HepG2 (cell line): ENCODE results near the gene MISP3. TPM values are rescaled to one million over a fixed set of nuclear protein-coding genes. Genes with fewer than 3 reads are reported as not detected.
A peak's percentile ranks its signal among the peaks of the same experiment; 100 is the strongest.

Experiments used
- BCL6 ChIP-seq: IDR thresholded peaks from 2 replicates; pipeline ENCODE4 v1.6.1; 2016; ENCODE audit warnings: missing genetic modification reagents, missing compliant biosample characterization
- ESRRA ChIP-seq: sonication (generic); formaldehyde crosslinking; IDR thresholded peaks from 2 replicates; pipeline ENCODE4 v1.5.1; 2020; ENCODE audit warnings: mild to moderate bottlenecking, low read depth, missing genetic modification reagents
- GTF3A ChIP-seq: sonication (generic); formaldehyde crosslinking; conservative IDR thresholded peaks from 2 replicates; pipeline ENCODE4 v1.4.0; 2020; ENCODE audit warnings: mild to moderate bottlenecking, missing genetic modification reagents
- IRF2 ChIP-seq: IDR thresholded peaks from 2 replicates; pipeline ENCODE4 v1.6.1; 2018; ENCODE audit warnings: missing genetic modification reagents, missing compliant biosample characterization
- JUN ChIP-seq: sonication (generic); formaldehyde crosslinking; IDR thresholded peaks from 2 replicates; pipeline ENCODE4 v1.4.0; 2020; ENCODE audit warnings: mild to moderate bottlenecking, missing genetic modification reagents
- NCOR1 ChIP-seq: fragments of 200-600 bp; sonication (generic); IDR thresholded peaks from 2 replicates; pipeline ENCODE4 v1.7.0; 2017; ENCODE audit warnings: antibody characterized with exemption, low read length, borderline replicate concordance
- NFIB ChIP-seq: sonication (generic); formaldehyde crosslinking; IDR thresholded peaks from 2 replicates; pipeline ENCODE4 v1.9.0; 2021; ENCODE audit warnings: missing genetic modification reagents, mild to moderate bottlenecking, borderline replicate concordance
- PBX2 ChIP-seq: IDR thresholded peaks from 2 replicates; pipeline ENCODE4 v1.6.1; 2016; ENCODE audit warnings: control low read depth
- PPARG ChIP-seq: conservative IDR thresholded peaks from 2 replicates; pipeline ENCODE4 v1.6.1; 2016; ENCODE audit warnings: missing biosample characterization, missing genetic modification reagents
- SIN3B ChIP-seq: fragments of 150-350 bp; IDR thresholded peaks from 2 replicates; pipeline ENCODE4 v1.6.1; 2014; ENCODE audit warnings: low read length
- SIX1 ChIP-seq: sonication (generic); formaldehyde crosslinking; IDR thresholded peaks from 2 replicates; pipeline ENCODE4 v1.4.0; 2020; ENCODE audit warnings: missing genetic modification reagents, borderline replicate concordance
- SNAPC2 ChIP-seq: sonication (generic); formaldehyde crosslinking; IDR thresholded peaks from 2 replicates; pipeline ENCODE4 v1.8.1; 2022; ENCODE audit warnings: mild to moderate bottlenecking, missing genetic modification reagents
- TAF15 ChIP-seq: fragments of 200-400 bp; formaldehyde crosslinking; IDR thresholded peaks from one replicate; pipeline ENCODE4 v1.6.1; 2018; ENCODE audit warnings: mild to moderate bottlenecking, low read depth, low read length; ENCODE audit not compliant: poor library complexity, severe bottlenecking
- TFDP2 ChIP-seq: sonication (generic); formaldehyde crosslinking; IDR thresholded peaks from 2 replicates; pipeline ENCODE4 v1.4.0; 2020; ENCODE audit warnings: missing genetic modification reagents
- ZBTB10 ChIP-seq: sonication (generic); formaldehyde crosslinking; IDR thresholded peaks from 2 replicates; pipeline ENCODE4 v1.4.0; 2020; ENCODE audit warnings: missing genetic modification reagents, borderline replicate concordance
- ZMYM3 ChIP-seq: sonication (generic); formaldehyde crosslinking; IDR thresholded peaks from 2 replicates; pipeline ENCODE4 v1.5.1; 2020; ENCODE audit warnings: mild to moderate bottlenecking, missing genetic modification reagents
- ZNF20 ChIP-seq: sonication (generic); formaldehyde crosslinking; IDR thresholded peaks from 2 replicates; pipeline ENCODE4 v1.4.0; 2020; ENCODE audit warnings: mild to moderate bottlenecking, moderate library complexity, missing genetic modification reagents
- ZNF510 ChIP-seq: sonication (generic); formaldehyde crosslinking; IDR thresholded peaks from 2 replicates; pipeline ENCODE4 v1.4.0; 2020; ENCODE audit warnings: low read depth, mild to moderate bottlenecking, missing genetic modification reagents
- ZNF547 ChIP-seq: sonication (generic); formaldehyde crosslinking; IDR thresholded peaks from 2 replicates; pipeline ENCODE4 v1.5.1; 2020; ENCODE audit warnings: mild to moderate bottlenecking, missing genetic modification reagents
- ZNF556 ChIP-seq: sonication (generic); formaldehyde crosslinking; IDR thresholded peaks from 2 replicates; pipeline ENCODE4 v1.4.0; 2020; ENCODE audit warnings: mild to moderate bottlenecking, missing genetic modification reagents, borderline replicate concordance
- ZNF598 ChIP-seq: sonication (generic); formaldehyde crosslinking; IDR thresholded peaks from 2 replicates; pipeline ENCODE4 v1.5.1; 2020; ENCODE audit warnings: mild to moderate bottlenecking, missing genetic modification reagents, borderline replicate concordance
- ZNF614 ChIP-seq: IDR thresholded peaks from 2 replicates; pipeline ENCODE4 v1.6.1; 2018; ENCODE audit warnings: missing biosample characterization, missing genetic modification reagents, inconsistent platforms, borderline replicate concordance
- ZNF672 ChIP-seq: sonication (generic); formaldehyde crosslinking; IDR thresholded peaks from 2 replicates; pipeline ENCODE4 v1.8.1; 2022; ENCODE audit warnings: missing genetic modification reagents
- ZNF704 ChIP-seq: sonication (generic); formaldehyde crosslinking; IDR thresholded peaks from 2 replicates; pipeline ENCODE4 v1.8.1; 2023; ENCODE audit warnings: mild to moderate bottlenecking, inconsistent platforms, moderate library complexity, missing genetic modification reagents, borderline replicate concordance
- ZNF746 ChIP-seq: sonication (generic); formaldehyde crosslinking; IDR thresholded peaks from 2 replicates; pipeline ENCODE4 v1.8.0; 2022; ENCODE audit warnings: mild to moderate bottlenecking, missing genetic modification reagents
- ZNF878 ChIP-seq: sonication (generic); formaldehyde crosslinking; IDR thresholded peaks from 2 replicates; pipeline ENCODE4 v1.8.1; 2023; ENCODE audit warnings: mild to moderate bottlenecking, missing genetic modification reagents, moderate library complexity
- polyA plus RNA-seq, 8 experiments: library from polyadenylated mRNA; depleted of rRNA in 3 of 8; stranded (reverse) in 7 of 8; unstranded in 1 of 8; fragments of >200 nt; fragmentation: Illumina TruSeq in 4 of 8; extraction: Trizol in 4 of 8; gene quantifications; 2 replicates each; pipeline versions ENCODE4 v1.2.1 to v1.2.3, GENCODE V29; 2011 to 2016; ENCODE audit warnings: low read depth in 4 of 8, missing spikeins in 1 of 8, mixed read lengths in 1 of 8; ENCODE audit not compliant: insufficient read depth in 1 of 8
- total RNA-seq, 5 experiments: library from RNA; depleted of rRNA; stranded (reverse); fragments of >200 nt; fragmentation: Illumina TruSeq; extraction: Trizol; gene quantifications; 2 replicates each; pipeline ENCODE4 v1.2.3, GENCODE V29; 2016; ENCODE audit warnings: low read depth in 1 of 5

MISP3 gene
- total and polyA plus RNA-seq, 2 of the 13 experiments (the other 11 are each of a cell fraction or from before 2014, with no cell fraction given): 2.5 to 5.4 TPM

- TF ChIP-seq ZNF704 (CRISPR knock-in tag) (no peak), ZMYM3 (CRISPR knock-in tag) (no peak), TFDP2 (no peak), ZNF614 (no peak), ZNF510 (no peak), ESRRA (CRISPR knock-in tag) (no peak), ZNF20 (CRISPR knock-in tag) (no peak), SIN3B (no peak), PBX2 (CRISPR knock-in tag) (peak; percentile 37; the same call in 1 of the 2 replicates), ZNF672 (CRISPR knock-in tag) (no peak), SIX1 (CRISPR knock-in tag) (no peak), ZBTB10 (CRISPR knock-in tag) (no peak), ZNF746 (CRISPR knock-in tag) (0 out of 2 replicates have a peak, but pooled peaks have one; percentile 26), SNAPC2 (CRISPR knock-in tag) (no peak), NFIB (CRISPR knock-in tag) (no peak), ZNF878 (CRISPR knock-in tag) (no peak), IRF2 (CRISPR knock-in tag) (no peak), NCOR1 (no peak), PPARG (peak; percentile 64; the same call in 1 of the 2 replicates), BCL6 (CRISPR knock-in tag) (no peak), GTF3A (CRISPR knock-in tag) (no peak), ZNF556 (CRISPR knock-in tag) (no peak), JUN (CRISPR knock-in tag) (no peak), TAF15 (no peak), ZNF547 (no peak), ZNF598 (CRISPR knock-in tag) (no peak)
Measured at GRCh38 chr19:14091813-14092462, 19.4 kb downstream of the MISP3 start (continued).
